KOPT-K1 (cell line): Measurements from ENCODE around the gene SP2.

Source experiments
- H3K27ac ChIP-seq: fragments of 200-600 bp; sonication (generic); 2 replicates; pipeline ENCODE4 v1.5.1; 2016; ENCODE audit warnings: antibody characterized with exemption, mild to moderate bottlenecking, low read depth, low read length; ENCODE audit not compliant: poor library complexity, severe bottlenecking
- H3K36me3 ChIP-seq: fragments of 200-600 bp; sonication (generic); 2 replicates; pipeline ENCODE4 v1.5.1; 2017; ENCODE audit warnings: antibody characterized with exemption, mild to moderate bottlenecking, low read length, moderate library complexity; ENCODE audit not compliant: insufficient read depth
- H3K9me3 ChIP-seq: fragments of 200-600 bp; sonication (generic); 2 replicates; pipeline ENCODE4 v1.5.1; 2017; ENCODE audit warnings: antibody characterized with exemption, low read length, mild to moderate bottlenecking; ENCODE audit not compliant: insufficient read depth, poor library complexity, severe bottlenecking

Gene SP2

GRCh38 chr17:47956791-47957590 is 61.0 kb downstream of the SP2 start:
- Histone ChIP-seq H3K27ac (peak overlapping the region; percentile 57), H3K36me3 (peaks cover 5% of the 10 kb centered on the region; the same call in 1 of the 2 replicates), H3K9me3 (no peaks in the 10 kb centered on the region)

- Histone ChIP-seq H3K9me3 (no peaks in the 10 kb centered on the region), H3K36me3 (no peaks in the 10 kb centered on the region), H3K27ac (peak within 1 kb of the TSS; percentile 57)
These were observed 61.8 kb downstream of the SP2 start, which contains the start of gene PRR15L for GRCh38 chr17:47957591-47958490. Gene PRR15L, minus strand, starts transcription at chr17:47957883. Its CDS starts 4,649 bp downstream, at chr17:47953234.

GRCh38 chr17:47959825-47960655 is 64.0 kb downstream of the SP2 start:
- Histone ChIP-seq H3K36me3 (no peaks in the 10 kb centered on the region), H3K27ac (no peak overlapping the region), H3K9me3 (no peaks in the 10 kb centered on the region)

GRCh38 chr17:47961406-47961805 is 65.4 kb downstream of the SP2 start:
- no peaks in the 10 kb centered on the region for H3K36me3 ChIP-seq
- no peaks in the 10 kb centered on the region for H3K9me3 ChIP-seq
- H3K27ac ChIP-seq, result no peak overlapping the region

- no peak overlapping the region for H3K27ac ChIP-seq
- H3K36me3 ChIP-seq, result no peaks in the 10 kb centered on the region
- no peaks in the 10 kb centered on the region for H3K9me3 ChIP-seq
These were observed 66.9 kb downstream of the SP2 start for GRCh38 chr17:47962901-47963300.

- Histone ChIP-seq H3K36me3 (no peaks in the 10 kb centered on the region), H3K9me3 (no peaks in the 10 kb centered on the region), H3K27ac (no peak overlapping the region)
These were observed 68.8 kb downstream of the SP2 start for GRCh38 chr17:47964856-47965255.

GRCh38 chr17:47966079-47966519 is 70.1 kb downstream of the SP2 start:
- Histone ChIP-seq H3K36me3 (no peaks in the 10 kb centered on the region), H3K27ac (no peak overlapping the region), H3K9me3 (no peaks in the 10 kb centered on the region)

GRCh38 chr17:47967607-47968252 is 71.7 kb downstream of the SP2 start:
- H3K9me3 ChIP-seq, result no peaks in the 10 kb centered on the region
- H3K36me3 ChIP-seq, result peaks cover under 1% of the 10 kb centered on the region; the same call in 1 of the 2 replicates
- no peak overlapping the region for H3K27ac ChIP-seq

GRCh38 chr17:47968836-47969235 is 72.8 kb downstream of the SP2 start:
- H3K36me3 ChIP-seq, result peaks cover 11% of the 10 kb centered on the region
- H3K9me3 ChIP-seq, result no peaks in the 10 kb centered on the region
- H3K27ac ChIP-seq, result no peak overlapping the region

- Histone ChIP-seq H3K9me3 (no peaks in the 10 kb centered on the region), H3K27ac (peak overlapping the region; percentile 60)
These were observed 74.1 kb downstream of the SP2 start for GRCh38 chr17:47969930-47970724.

GRCh38 chr17:47970725-47971499 is 74.9 kb downstream of the SP2 start, which contains the start of gene CDK5RAP3:
Gene CDK5RAP3, plus strand, starts transcription at chr17:47971113. Its CDS starts 34 bp downstream, at chr17:47971147.
- H3K27ac ChIP-seq, result peak within 1 kb of the TSS; percentile 93
- no peaks in the 10 kb centered on the region for H3K9me3 ChIP-seq

More at GRCh38 chr17:47969930-47970724, 74.1 kb downstream of the SP2 start:
- peaks cover 24% of the 10 kb centered on the region for H3K36me3 ChIP-seq

GRCh38 chr17:47973541-47973940 is 77.5 kb downstream of the SP2 start:
- Histone ChIP-seq H3K9me3 (no peaks in the 10 kb centered on the region), H3K36me3 (peaks cover 53% of the 10 kb centered on the region), H3K27ac (peak overlapping the region; percentile 93)

More at GRCh38 chr17:47970725-47971499, 74.9 kb downstream of the SP2 start, which contains the start of gene CDK5RAP3:
- H3K36me3 ChIP-seq, result peaks cover 29% of the 10 kb centered on the region
